ENCODE data around the gene MSN. TPM values are rescaled to one million over a fixed set of nuclear protein-coding genes. Genes with fewer than 3 reads are reported as not detected.
"Not testable (repeated sequence)": the region's sequence is repeated elsewhere in the genome, so short reads cannot be mapped to it uniquely, and the experiment has no call there.

Gene MSN
- total and polyA plus RNA-seq, 12 donors: 60.2 to 238 (median 120) TPM

GRCh38 chrX:65755786-65756185 lies 88.3 kb downstream of the MSN start:
- no peak for ATAC-seq
- 74 to 79% methylated on average over 3 of the region's 3 CpGs for WGBS, 2 donors

DNA sequence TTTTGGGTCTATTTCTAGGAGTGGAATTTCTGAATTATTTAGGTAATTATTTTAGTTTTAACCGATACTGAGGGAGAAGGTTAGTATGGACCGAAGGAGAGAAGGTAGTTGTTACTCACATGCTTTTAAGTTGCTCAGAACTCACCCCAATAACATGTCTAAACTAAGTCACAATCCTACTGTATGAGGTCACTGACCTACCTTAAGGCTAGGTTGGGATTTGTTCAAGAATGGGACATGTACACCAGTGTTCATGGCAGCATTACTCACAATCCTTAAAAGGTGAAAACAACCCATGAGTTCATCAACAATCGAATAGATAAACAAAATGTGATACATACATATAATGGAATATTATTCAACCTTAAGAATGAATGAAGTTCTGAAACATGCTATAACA lies 90.5 kb downstream of the MSN start:
- ATAC-seq: no peak
- WGBS, 2 donors: 94 to 97% methylated on average over 3 of the region's 3 CpGs
- no peak for TF ChIP-seq CTCF (IDR thresholded peaks at IDR 0.05)
- no peak overlapping the region for H3K4me3 ChIP-seq
- no peaks in the 10 kb centered on the region for H3K4me1 ChIP-seq
- no peak for DNase-seq
- peaks cover 0 to 16% (median 0%) of the 10 kb centered on the region in 11 donors for H3K9me3 ChIP-seq
- H3K27ac ChIP-seq: no peak overlapping the region
- peaks cover 0 to 42% (median 0%) of the 10 kb centered on the region in 7 donors for H3K27me3 ChIP-seq
- H3K36me3 ChIP-seq: no peaks in the 10 kb centered on the region
- intact Hi-C loops (cut with DNase I): loop anchor here in 1 of 10 donors (10.0 kb wide), 1 partner anchor 227 kb away; no protein-coding TSS in a partner anchor

More at GRCh38 chrX:65755786-65756185, 88.3 kb downstream of the MSN start:
- H3K36me3 ChIP-seq: no peaks in the 10 kb centered on the region
- no peak for TF ChIP-seq CTCF (IDR thresholded peaks at IDR 0.05)
- H3K27me3 ChIP-seq: peaks cover 0 to 49% (median 0%) of the 10 kb centered on the region in 7 donors
- intact Hi-C loops (cut with DNase I): loop anchor here in 1 of 10 donors (10.0 kb wide), 1 partner anchor 229 kb away; no protein-coding TSS in a partner anchor
- peaks cover 0 to 13% (median 0%) of the 10 kb centered on the region in 9 donors for H3K4me1 ChIP-seq
- H3K4me3 ChIP-seq: no peak overlapping the region
- DNase-seq: no peak
- H3K9me3 ChIP-seq: peaks cover 0 to 16% (median 0%) of the 10 kb centered on the region in 11 donors
- H3K27ac ChIP-seq: no peak overlapping the region

GRCh38 chrX:65758505-65758904 lies 91.1 kb downstream of the MSN start:
- ATAC-seq (no peak), DNase-seq (no peak)
- Histone ChIP-seq H3K36me3 (no peaks in the 10 kb centered on the region), H3K4me3 (no peak overlapping the region), H3K4me1 (no peaks in the 10 kb centered on the region), H3K27me3 (peaks cover 0 to 44% (median 0%) of the 10 kb centered on the region in 7 donors), H3K9me3 (peaks cover 0 to 15% (median 0%) of the 10 kb centered on the region in 11 donors), H3K27ac (no peak overlapping the region)
- intact Hi-C loops (cut with DNase I): loop anchor here in 1 of 10 donors (10.0 kb wide), 1 partner anchor 226 kb away; no protein-coding TSS in a partner anchor
- TF ChIP-seq CTCF (IDR thresholded peaks at IDR 0.05): no peak
- 83 to 95% methylated on average over 1 of the region's 1 CpG for WGBS, 2 donors

- DNase-seq, H3K36me3 ChIP-seq, H3K27ac ChIP-seq, H3K4me3 ChIP-seq, ATAC-seq, H3K9me3 ChIP-seq, H3K4me1 ChIP-seq: not testable (repeated sequence)
- peaks cover 0 to 46% (median 0%) of the 10 kb centered on the region in 7 donors for H3K27me3 ChIP-seq
- WGBS, 2 donors: 75 to 100% methylated on average over 1 of the region's 1 CpG
- intact Hi-C loops (cut with DNase I): loop anchor here in 1 of 10 donors (10.0 kb wide), 1 partner anchor 225 kb away; no protein-coding TSS in a partner anchor
Observed at GRCh38 chrX:65759525-65759924, 92.1 kb downstream of the MSN start.

DNA sequence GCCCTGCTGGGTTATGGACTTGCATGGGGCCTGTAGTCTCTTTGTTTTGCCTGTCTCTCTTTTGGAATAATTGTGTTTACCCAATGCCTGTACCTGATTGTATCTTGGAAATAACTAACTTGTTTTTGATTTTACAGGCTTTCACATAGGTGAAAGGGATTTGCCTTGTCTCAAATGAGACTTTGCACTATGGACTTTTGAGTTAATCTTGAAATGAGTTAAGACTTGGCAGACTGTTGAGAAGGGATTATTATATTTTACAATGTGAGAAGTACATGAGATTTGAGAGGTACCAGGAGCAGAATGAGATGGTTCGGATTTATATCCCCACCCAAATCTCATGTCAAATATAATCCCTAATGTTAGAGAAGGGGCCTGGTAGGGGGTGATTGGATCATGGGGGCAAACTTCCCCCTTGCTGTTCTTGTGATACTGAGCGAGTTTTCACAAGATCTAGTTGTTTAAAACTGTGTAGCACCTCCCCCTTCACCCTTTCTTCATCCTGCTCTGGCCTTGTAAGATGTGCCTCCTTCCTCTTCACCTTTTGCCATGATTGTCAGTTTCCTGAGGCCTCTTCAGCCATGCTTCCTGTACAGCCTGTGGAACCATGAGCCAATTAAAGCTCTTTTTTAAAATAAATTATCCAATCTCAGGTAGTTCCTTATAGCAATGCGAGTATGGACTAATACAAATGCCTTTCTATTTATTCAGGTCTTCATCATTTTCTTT lies 102.3 kb downstream of the MSN start:
- Histone ChIP-seq H3K4me1 (no peaks in the 10 kb centered on the region), H3K27ac (no peak overlapping the region), H3K9me3 (no peaks in the 10 kb centered on the region), H3K4me3 (no peak overlapping the region), H3K27me3 (peaks cover 0 to 57% (median 0%) of the 10 kb centered on the region in 7 donors), H3K36me3 (no peaks in the 10 kb centered on the region)
- DNase-seq (no peak), ATAC-seq (no peak)
- TF ChIP-seq CTCF (IDR thresholded peaks at IDR 0.05): no peak
- intact Hi-C loops (cut with DNase I): no loop called here
- 86 to 87% methylated on average over 3 of the region's 3 CpGs for WGBS, 2 donors
